Activated gamma-delta T cell (primary cell): ENCODE data around the gene NRCAM.
"Not testable (repeated sequence)": the region's sequence is repeated elsewhere in the genome, so short reads cannot be mapped to it uniquely, and the experiment has no call there.

Experiments
- DNase-seq: peaks from one replicate; lab custom pipeline; 2025; lab: John Stamatoyannopoulos, UW
- total RNA-seq, 2 donors: gene quantifications; one replicate each; lab custom pipeline; 2026; lab: John Stamatoyannopoulos, UW

The NRCAM gene
- total RNA-seq, result 2.8 to 2.9 reads per million in 2 donors

DNA sequence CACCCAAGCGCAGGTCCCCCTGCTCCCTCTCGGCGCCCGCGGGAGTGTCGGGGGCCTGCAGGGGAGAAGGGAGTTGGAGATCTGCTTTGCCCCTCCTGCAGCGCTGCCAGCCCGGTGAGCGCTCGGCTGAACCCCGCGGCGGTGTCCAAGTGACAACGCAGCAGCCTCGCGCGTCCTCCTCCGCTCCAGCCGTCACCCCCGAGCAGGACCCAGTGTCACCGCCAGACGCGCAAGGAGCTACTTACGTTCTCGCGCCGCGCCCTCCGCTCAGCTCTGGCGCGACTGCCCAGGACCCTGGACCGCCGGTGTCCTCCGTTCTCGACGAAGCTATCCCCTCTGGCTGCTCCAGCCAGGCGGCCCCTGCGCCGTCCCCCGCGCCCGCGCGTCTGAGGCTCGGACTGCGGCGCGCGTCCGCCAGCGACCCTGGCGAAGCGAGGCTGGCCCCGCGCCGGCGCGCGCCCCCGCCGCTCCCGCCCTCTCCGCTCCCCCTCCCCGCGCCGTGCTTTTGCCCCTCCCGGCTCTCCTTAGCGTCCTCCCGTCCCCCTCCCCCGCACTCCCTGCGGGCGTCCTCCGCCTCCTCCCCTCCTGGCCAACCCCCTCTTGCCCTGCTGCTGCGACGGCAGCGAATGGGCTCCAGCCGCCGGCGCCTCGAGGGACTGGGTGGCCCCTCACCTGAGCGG, at the start of gene NRCAM:
NRCAM (minus strand) TSS at position 439 of the 680 bp plus-strand sequence. CDS start 216,372 bp downstream, outside the sequence.
- peak; percentile 8 for DNase-seq

GRCh38 chr7:108504576-108504975, 48.3 kb upstream of the NRCAM start:
- DNase-seq, result not testable (repeated sequence)

- no peak for DNase-seq
These were observed 47.1 kb upstream of the NRCAM start for GRCh38 chr7:108503112-108504026.

GRCh38 chr7:108499566-108499965, 43.3 kb upstream of the NRCAM start:
- no peak for DNase-seq

- no peak for DNase-seq
These were observed 42.2 kb upstream of the NRCAM start for GRCh38 chr7:108498481-108498880.

GRCh38 chr7:108497082-108497725, 41.0 kb upstream of the NRCAM start:
- no peak for DNase-seq

DNA sequence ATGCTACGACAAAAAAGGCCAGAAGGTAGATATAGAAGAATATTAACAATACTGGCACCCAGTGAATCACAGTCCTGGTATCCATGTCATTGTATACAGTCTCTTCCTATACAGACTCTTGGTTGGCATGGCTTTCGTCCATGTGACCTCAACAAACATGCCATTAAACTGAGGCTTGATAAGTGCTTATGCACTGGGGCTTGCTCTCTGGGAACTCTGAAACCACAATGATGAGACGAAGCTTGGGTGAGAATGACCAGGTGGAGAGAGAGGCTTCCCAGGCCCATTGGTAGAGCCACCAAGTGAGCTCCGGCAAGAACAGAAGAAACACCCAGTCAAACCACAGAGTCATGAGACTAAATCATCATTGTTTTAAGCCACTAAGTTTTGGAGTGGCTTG, 36.5 kb upstream of the NRCAM start:
- DNase-seq, result no peak

DNA sequence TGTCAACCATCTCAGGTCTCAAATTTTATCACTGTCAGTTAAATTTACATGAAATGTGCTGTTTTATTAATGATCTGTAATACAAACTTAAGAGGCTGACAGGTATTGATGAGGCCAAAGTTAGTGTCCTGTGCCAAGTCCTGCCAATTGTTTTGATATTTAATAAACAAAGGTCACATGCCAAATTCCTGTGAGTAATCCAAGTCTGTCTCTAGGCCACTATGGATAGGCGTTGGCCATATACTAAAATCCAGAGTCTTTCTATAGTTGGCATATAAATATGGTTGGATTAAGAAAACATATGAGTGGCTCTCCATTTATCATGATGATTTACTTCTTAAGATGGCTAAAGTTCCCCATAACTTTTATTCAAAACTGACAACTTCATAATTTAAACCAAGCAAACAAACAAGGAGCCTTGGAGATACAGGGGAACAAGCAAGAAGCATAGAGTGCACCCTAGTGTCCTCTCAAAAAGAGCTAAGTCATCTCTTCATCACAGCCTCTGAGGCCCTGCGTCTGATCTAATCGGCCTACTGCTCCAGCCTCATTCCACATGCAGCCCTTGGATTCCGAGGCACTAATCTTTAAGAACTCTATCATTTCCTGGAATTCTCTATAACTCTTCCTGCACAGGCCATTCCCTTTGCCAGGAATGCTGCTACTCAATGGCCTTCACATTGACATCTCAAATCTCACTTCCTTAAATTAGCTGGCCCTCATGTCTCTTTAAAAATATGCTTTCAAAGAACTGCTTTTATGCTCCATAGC, 32.7 kb upstream of the NRCAM start:
- DNase-seq, result no peak

- DNase-seq, result no peak
These were observed 31.4 kb upstream of the NRCAM start for GRCh38 chr7:108487646-108488045.

- no peak for DNase-seq
These were observed 30.2 kb upstream of the NRCAM start for GRCh38 chr7:108486291-108486966.

DNA sequence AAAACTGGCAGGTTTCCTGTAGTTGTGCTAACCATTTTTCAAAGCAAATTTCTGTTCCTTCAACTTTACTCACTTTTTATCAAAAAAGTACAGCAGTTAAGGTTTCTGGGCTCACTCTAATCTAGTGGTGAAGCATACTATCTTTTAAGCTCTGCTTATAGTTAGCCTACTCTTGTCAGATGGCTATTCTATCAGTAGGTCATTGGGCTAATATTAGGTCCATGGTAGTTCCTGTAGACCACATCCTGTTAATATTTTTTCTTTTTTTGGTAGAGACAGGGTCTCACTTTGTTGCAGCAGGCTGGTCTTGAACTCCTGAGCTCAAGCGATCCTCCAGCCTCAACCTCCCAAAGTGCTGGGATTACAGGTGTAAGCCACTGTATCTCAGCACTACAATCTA, 27.9 kb upstream of the NRCAM start:
- no peak for DNase-seq

DNA sequence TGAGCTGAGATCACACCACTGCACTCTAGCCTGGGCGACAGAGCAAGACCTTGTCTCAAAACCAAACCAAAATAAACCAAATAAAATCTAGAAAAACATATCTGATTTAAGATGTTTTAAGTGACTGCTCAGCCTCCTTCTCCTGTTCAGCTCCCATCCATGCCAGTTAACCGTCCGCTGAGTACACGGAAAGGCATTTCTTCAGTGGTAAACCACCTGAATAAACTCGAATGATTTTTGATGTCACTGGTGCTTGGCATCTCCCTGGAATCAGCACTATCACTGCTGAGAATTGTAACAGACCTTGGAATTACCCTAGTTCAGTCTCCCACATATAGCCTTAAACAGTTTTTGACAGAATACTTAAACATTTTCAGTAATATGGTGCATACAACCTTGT, 24.1 kb upstream of the NRCAM start:
- no peak for DNase-seq

DNA sequence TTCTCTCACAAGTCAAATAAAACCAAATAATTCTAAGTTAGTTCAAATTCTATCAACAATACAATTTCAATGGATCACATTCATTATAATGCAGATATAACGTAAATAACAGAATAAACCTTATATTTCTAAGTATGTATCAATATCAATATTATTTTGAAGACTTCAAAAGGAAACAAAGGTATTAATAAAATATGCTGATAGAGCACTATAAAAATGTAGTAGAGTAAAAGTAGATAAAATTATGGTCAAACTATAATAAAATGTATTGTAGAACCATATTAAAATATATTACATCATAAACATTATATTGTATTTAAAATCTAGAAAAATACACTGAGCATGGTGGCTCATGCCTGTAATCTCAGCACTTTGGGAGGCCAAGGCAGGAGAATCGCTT, 23.5 kb upstream of the NRCAM start:
- no peak for DNase-seq

DNA sequence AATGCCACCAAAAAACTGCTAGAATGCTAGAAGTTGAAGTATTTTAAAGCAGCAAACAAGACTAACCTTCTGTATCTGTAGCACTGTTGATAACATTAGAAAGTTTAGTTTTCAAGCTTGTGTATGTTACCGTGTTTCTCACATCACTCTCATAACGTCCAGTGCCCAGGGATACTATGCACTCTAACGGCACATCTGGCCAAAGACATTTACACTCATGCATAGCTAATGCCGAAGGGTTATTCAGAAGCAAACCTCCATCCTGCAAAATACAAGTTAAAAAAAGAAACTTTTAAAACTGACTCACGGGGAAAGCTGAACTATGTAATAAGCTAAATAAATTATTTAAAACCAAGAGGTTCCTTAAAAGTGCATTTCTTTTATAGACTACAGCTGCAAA, 22.9 kb upstream of the NRCAM start:
- no peak for DNase-seq

DNA sequence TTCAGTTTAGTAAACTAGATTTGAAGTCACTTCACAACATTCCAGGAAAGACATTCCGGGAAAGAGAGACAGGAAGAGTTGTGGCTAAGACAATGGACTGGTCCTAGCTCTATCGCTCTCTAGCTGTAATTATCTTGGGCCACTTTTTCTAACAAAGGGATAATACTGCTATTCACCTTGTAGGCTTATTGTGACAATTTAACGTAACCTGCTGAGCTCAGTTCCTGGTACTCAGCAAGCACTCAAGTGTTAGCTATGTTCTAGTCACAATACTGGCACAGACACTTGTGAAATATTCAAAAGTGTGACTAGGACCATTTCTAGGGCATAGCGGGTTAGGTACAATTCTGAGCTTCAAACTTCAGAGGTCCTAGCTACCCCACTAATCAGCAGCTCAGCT, 12.0 kb upstream of the NRCAM start:
- no peak for DNase-seq

GRCh38 chr7:108467391-108467790, 11.2 kb upstream of the NRCAM start:
- DNase-seq, result no peak

- not testable (repeated sequence) for DNase-seq
These were observed 10.1 kb upstream of the NRCAM start for GRCh38 chr7:108466322-108466721.

GRCh38 chr7:108464743-108465142, 8.5 kb upstream of the NRCAM start:
- no peak for DNase-seq

DNA sequence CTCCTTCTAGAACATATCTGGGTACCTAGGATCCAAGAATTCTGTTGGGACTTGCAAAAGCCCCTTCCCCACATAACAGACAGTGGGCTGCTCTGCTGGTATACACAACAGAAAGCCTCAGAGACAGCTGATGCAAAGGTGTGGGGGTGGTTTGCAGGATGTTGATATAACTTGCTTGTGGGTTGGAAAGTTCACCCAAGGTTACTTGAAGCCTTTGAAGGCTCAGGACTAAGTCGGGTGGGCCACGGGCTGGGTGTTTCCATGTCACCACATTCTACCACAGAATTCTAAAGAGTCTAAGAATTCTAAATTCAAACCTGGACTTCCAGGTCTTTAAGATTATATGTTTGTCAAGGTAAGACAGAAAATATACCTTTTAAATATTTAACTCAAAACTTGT, 7.4 kb upstream of the NRCAM start:
- no peak for DNase-seq

- DNase-seq, result no peak
These were observed 5.6 kb upstream of the NRCAM start for GRCh38 chr7:108461840-108462239.

DNA sequence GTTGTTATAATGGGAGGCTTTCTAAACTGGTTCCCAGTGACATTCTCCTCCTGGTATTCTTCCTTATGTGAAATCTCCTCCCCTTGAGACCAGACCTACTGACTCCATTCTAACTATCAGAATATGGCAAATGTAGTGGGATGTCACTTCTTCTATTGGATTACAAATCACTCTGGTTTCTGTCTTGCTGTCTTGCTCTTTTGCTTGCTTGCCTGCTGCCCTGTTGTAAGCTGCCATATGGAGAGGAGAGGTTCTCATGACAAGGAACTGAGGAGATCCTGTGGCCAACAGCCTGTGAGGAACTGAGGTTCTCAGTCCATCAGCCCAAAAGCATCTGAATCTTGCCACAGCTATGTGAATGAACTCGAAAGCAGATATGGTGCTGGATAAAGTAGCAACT, 4.7 kb upstream of the NRCAM start:
- DNase-seq, result no peak
